Measurements from ENCODE around the gene TAF7L. TPM values are rescaled to one million over a fixed set of nuclear protein-coding genes. Genes with fewer than 3 reads are reported as not detected.

TAF7L gene
- total RNA-seq, 6 donors from 2014 or later, result not detected

- ATAC-seq (ENCODE audit: low FRiP score in 2 of 2), result no peak
- no peaks in the 10 kb centered on the region for H3K36me3 ChIP-seq
- no peak for DNase-seq
- H3K4me1 ChIP-seq, result no peaks in the 10 kb centered on the region
- no peak overlapping the region for H3K4me3 ChIP-seq
- no peaks in the 10 kb centered on the region for H3K9me3 ChIP-seq
- TF ChIP-seq POLR2AphosphoS5 (IDR thresholded peaks at IDR 0.05) (no peak), POLR2A (IDR thresholded peaks at IDR 0.05) (no peak), EP300 (IDR thresholded peaks at IDR 0.05) (no peak), CTCF (IDR thresholded peaks at IDR 0.05) (no peak)
- 87 to 100% methylated on average over 4 to 9 of the region's 9 CpGs for WGBS, 2 donors
- no peaks in the 10 kb centered on the region for H3K27me3 ChIP-seq
- H3K27ac ChIP-seq, result no peak overlapping the region
Measured at GRCh38 chrX:101241531-101241930, 49.6 kb downstream of the TAF7L start.

- H3K4me1 ChIP-seq, result no peaks in the 10 kb centered on the region
- ATAC-seq (ENCODE audit: low FRiP score in 2 of 2) (no peak), DNase-seq (no peak)
- WGBS, 2 donors, result 73 to 93% methylated on average over 2 of the region's 2 CpGs
- no peaks in the 10 kb centered on the region for H3K9me3 ChIP-seq
- H3K27ac ChIP-seq, result no peak overlapping the region
- no peak for TF ChIP-seq CTCF (IDR thresholded peaks at IDR 0.05)
- no peak for TF ChIP-seq POLR2A (IDR thresholded peaks at IDR 0.05)
- TF ChIP-seq EP300 (IDR thresholded peaks at IDR 0.05), result no peak
- H3K4me3 ChIP-seq, result no peak overlapping the region
- no peaks in the 10 kb centered on the region for H3K27me3 ChIP-seq
- no peaks in the 10 kb centered on the region for H3K36me3 ChIP-seq
Measured at GRCh38 chrX:101237041-101237440, 54.1 kb downstream of the TAF7L start.

GRCh38 chrX:101232316-101232715 lies 58.8 kb downstream of the TAF7L start:
- no peaks in the 10 kb centered on the region for H3K36me3 ChIP-seq
- no peak overlapping the region for H3K4me3 ChIP-seq
- no peaks in the 10 kb centered on the region for H3K27me3 ChIP-seq
- WGBS, 2 donors, result 88% methylated on average over 5 of the region's 5 CpGs
- ATAC-seq (ENCODE audit: low FRiP score in 2 of 2) (no peak), DNase-seq (no peak)
- no peaks in the 10 kb centered on the region for H3K9me3 ChIP-seq
- H3K27ac ChIP-seq, result no peak overlapping the region
- H3K4me1 ChIP-seq, result no peaks in the 10 kb centered on the region
- TF ChIP-seq POLR2AphosphoS5 (IDR thresholded peaks at IDR 0.05) (no peak), POLR2A (IDR thresholded peaks at IDR 0.05) (no peak), CTCF (IDR thresholded peaks at IDR 0.05) (no peak), EP300 (IDR thresholded peaks at IDR 0.05) (no peak)

- Histone ChIP-seq H3K4me1 (no peaks in the 10 kb centered on the region), H3K27ac (no peak overlapping the region), H3K36me3 (no peaks in the 10 kb centered on the region), H3K9me3 (no peaks in the 10 kb centered on the region), H3K27me3 (no peaks in the 10 kb centered on the region), H3K4me3 (no peak overlapping the region)
- ATAC-seq (ENCODE audit: low FRiP score in 2 of 2) (no peak), DNase-seq (no peak)
- no peak for TF ChIP-seq CTCF (IDR thresholded peaks at IDR 0.05)
- no peak for TF ChIP-seq POLR2AphosphoS5 (IDR thresholded peaks at IDR 0.05)
- TF ChIP-seq EP300 (IDR thresholded peaks at IDR 0.05), result no peak
- no peak for TF ChIP-seq POLR2A (IDR thresholded peaks at IDR 0.05)
- 75 to 92% methylated on average over 1 of the region's 1 CpG for WGBS, 2 donors
Measured at GRCh38 chrX:101231080-101231479, 60.1 kb downstream of the TAF7L start.

- H3K36me3 ChIP-seq, result no peaks in the 10 kb centered on the region
- ATAC-seq (ENCODE audit: low FRiP score in 2 of 2), result no peak
- H3K9me3 ChIP-seq, result no peaks in the 10 kb centered on the region
- H3K27me3 ChIP-seq, result no peaks in the 10 kb centered on the region
- no peaks in the 10 kb centered on the region for H3K4me1 ChIP-seq
- WGBS, 2 donors, result 87 to 88% methylated on average over 2 of the region's 2 CpGs
- no peak for DNase-seq
- H3K4me3 ChIP-seq, result no peak overlapping the region
- H3K27ac ChIP-seq, result no peak overlapping the region
- TF ChIP-seq EP300 (IDR thresholded peaks at IDR 0.05) (no peak), POLR2AphosphoS5 (IDR thresholded peaks at IDR 0.05) (no peak), CTCF (IDR thresholded peaks at IDR 0.05) (no peak), POLR2A (IDR thresholded peaks at IDR 0.05) (no peak)
Measured at GRCh38 chrX:101230636-101231035, 60.5 kb downstream of the TAF7L start.
